Hindlimb muscle (tissue), 1 donor: Measurements from ENCODE around the gene DCUN1D2. TPM values are rescaled to one million over a fixed set of nuclear protein-coding genes. Genes with fewer than 3 reads are reported as not detected.
"Not testable (repeated sequence)": the region's sequence is repeated elsewhere in the genome, so short reads cannot be mapped to it uniquely, and the experiment has no call there.

Experiments used
- DNase-seq: peaks from one replicate; pipeline ENCODE4 v3.0.0-alpha.2; 2013
- polyA plus RNA-seq: library from polyadenylated mRNA; unstranded; fragments of 120-200 nt; gene quantifications from one replicate; pipeline ENCODE4 v1.2.1, GENCODE V29; 2013; ENCODE audit not compliant: insufficient read length

DCUN1D2 gene
- polyA plus RNA-seq, 1 donor, result 19.5 TPM

DNA sequence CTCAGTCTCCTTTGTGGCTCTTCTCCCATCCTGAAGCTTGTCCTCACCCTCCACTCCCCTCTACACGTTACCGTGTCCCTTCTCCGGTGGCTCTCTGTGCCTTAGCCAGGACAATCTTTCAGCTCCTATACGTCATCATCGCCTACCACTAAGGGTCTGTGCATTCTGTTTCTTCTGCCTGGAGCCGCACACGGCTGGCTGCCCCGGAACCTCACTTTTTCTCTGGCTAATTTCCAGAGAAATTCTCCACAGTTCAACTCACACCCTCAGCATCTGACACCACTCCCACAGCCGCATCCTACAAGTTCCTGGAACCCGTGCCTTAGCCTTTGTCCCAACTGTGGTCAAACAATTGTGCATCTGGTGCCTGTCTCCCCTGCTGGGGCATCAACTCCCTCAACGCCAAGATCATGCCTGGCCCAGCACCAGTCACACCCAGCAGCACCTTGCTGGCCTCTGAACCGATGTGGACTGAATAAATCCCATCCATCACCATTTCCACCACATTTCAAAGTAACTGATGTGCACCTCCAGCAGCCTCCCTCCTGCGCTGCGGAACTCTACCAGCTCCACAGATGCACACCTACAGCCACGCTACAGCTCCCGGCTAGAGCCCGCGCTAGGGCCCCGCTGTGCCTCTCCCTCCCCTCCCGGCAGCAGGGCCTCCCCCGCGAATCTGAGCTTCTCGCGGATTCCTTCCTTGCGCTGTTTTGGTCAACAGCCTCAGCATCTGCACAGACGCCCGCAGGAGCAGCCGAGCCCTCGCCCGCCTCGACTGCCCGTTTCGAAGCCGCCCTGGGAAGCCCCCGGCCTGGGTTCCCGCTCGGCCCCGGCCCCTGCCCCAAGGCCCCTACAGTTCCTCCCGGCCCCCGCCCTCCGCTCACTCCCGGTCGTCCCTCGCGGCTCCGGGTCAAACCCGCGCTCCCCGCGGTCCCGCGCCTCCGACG lies 689 bp downstream of the DCUN1D2 start:
- DNase-seq, result peak; percentile 15

DNA sequence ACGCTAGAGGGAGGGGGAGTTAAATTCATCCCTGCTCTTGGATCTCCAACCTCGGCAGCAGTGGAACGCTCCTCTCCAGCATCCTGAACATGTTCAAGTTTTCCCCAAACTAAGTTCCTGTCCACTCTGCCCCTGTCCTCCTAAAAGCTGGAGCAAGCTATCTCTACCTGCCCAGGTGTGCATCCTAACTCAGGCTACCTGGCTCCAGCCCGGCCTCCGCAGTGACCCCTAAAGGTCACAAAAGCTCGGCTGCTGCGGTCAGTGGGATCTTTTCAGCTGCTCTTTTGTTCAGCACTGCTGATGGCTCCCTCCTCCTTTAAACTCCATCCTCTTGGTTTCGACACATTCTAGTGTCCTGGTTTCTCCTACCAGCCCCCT lies 1.4 kb downstream of the DCUN1D2 start:
- DNase-seq, result no peak

DNA sequence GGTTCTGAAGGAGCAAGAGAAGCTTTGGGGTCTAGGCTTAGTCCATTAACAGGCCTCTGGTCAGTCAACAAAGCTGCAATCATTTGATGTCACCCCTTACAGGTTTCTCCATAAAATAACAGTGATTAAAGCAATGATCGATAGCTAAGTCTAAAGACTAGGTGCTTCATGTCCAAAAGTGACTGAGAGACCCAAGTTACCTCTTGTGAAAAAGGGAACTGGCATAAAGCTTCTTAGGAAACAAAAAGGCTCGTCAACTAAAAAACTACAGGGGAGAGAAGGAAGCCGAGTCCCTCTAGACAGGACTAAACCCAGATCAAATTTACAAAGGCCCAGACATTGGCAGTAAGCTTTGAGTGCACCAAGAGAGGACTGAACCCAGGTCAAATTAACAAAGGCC lies 2.2 kb downstream of the DCUN1D2 start:
- DNase-seq, result no peak

DNA sequence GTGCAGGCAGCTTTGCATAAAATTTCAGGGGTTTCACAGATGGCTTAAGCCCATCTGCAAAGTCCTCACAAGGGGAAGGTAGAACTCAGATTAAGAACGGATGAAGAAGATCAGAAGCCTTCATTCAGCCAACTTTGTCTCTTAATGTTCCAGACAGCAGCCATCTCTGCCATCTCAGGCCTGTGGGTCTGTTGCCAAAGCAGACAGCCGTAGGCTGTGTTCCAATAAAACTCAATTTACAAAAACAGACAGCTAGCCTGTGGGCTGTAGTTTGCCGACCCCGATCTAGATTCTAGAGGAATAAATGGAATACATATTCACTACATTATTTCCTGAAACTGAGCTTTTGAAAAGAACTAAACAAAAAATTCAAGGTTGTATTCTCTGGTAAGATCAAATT lies 3.8 kb downstream of the DCUN1D2 start:
- no peak for DNase-seq

DNA sequence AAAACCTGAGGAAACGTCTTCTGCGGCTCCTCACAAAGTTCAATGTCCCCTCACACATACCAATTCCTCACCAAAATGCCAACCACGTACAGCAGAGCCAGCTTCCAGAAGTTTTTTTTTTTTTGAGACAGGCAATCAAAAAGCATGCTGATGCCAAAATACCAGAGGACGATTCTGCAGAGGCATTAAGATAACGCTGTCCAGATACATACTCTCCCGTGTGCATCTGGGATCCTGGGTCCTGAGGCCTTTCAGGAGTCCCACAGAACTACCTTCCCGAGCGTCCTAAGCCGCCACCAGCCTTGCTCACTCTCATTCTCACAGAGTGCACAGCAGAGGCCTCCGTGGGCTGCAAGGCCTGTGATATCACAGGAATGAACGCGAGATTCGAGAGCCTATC lies 5.0 kb downstream of the DCUN1D2 start:
- no peak for DNase-seq

DNA sequence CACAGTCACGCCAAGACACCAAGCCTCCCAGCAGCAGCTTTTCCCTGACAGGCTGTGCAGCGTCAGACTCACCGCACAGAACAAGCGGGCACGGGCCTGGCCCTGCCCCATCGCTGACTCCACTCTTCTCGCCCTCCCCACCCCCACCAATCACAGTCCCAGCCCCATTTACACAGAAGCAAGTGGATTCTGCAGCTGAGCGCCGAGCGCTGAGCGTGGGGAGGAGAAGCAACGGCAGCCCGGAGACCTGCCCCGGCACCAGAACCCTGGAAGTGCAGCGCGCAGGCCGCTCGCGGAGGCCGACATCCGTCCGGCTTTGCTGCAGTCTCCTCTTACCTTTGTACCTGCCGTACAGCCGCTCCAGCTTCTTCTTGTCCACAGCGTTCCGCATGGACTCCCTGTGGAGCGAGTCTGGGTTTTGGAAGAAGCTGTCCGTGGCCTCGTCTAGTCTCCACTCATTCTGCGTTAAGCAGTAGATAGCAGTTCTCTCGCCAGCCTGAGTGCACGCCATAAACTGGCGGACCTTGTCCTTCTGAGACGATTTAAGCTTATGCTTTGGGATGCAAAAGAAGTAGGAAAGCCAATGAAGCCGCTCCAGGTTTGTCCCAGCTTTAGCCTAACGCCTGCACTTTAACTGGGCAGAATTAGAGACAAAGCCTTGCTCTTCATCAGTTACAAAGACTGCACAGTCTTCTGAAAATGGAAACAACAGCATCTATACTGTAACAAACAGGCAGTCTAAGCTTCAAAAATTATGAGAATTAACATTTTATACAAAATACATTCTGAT lies 6.8 kb downstream of the DCUN1D2 start:
- DNase-seq, result no peak

DNA sequence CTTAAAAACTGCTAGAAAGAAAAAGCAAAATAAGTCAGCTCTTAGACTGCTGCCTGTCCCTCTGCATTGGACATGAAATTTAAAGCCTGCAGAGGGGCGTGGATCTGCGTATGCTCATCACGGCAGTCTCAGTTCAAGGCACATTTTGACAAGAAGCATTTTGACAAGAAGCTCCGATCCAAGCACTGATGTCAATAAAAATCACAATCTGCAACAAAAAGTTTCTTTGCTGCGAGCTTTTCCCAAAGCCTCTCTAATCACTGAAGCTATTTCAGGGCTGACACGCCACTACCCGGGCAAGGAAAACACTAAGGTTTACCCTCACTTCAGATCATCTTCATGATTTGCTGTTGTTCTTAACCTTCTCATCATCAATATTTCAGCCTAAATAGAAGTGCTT lies 7.4 kb downstream of the DCUN1D2 start:
- DNase-seq, result no peak

DNA sequence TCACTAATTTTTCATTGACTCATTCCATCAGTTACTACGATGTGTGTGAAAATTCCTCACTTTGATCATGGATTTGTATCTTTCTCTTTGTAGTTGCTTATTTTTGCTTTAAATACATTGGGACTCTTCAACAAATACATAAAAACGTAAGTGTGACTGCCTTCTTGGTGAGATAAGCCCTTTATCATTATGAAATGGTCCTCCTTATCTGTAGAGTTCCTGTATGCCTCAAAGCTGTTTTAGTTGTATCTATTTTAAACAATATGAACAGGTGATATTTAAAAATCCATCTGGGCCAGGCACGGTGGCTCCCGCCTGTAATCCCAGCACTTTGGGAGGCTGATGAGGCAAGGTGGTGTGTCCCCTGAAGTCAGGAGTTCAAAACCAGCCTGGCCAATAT lies 11.3 kb downstream of the DCUN1D2 start:
- DNase-seq, result no peak

DNA sequence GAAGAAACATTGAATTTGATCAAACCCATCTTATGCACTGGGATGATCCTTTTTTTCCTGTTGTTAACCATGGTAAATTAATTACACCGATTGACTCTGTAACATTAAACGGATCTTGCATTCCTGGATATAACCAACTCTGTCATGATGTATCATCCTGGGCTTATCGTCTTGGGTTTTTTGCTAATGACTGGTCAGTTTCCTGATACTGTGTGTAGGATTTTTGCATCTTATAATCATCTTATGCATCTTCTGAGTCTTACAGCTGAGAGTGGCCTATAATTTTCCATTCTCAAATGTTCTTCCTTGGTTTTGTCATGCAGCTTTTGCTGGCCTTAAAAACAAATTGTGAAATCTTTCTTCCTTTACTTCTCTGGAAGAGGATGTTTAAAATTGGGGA lies 12.8 kb downstream of the DCUN1D2 start:
- no peak for DNase-seq

DNA sequence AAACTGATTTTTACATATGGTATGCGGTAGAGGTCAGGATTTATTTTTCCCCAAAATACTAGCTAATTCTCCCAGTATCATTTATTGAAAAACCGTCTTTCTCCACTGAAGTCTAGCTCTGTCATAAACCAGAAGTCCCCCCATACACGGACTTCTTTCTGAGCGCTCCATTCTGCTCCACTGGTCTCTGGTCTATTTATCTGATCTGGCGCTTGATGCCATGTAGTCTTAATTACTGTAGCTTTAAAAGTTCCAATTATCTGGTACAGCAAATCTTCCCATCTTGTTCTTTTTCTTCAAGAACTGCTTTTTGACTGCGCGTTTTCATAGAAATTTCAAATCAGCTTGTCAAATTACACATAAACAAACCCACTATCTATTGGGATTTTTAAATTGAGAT lies 13.7 kb downstream of the DCUN1D2 start:
- DNase-seq, result no peak

DNA sequence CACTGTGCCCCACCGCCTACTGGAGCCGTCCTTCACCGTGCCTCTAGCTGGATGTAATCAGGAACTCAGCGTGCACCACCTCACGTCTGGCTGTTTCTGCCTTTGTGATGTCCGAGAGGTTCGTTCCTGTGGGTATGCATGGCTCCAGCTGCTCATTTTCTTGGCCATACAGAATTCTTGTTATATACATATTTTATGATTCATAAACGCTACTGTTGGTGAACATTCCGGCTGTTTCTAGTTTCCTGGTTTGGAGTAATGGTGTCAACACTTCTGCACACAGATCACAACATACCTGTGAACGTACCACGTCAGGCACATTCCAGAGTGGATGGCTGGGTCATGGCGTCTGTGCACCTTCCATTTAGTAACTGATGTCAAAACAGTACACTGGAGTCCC lies 14.6 kb downstream of the DCUN1D2 start:
- no peak for DNase-seq

DNA sequence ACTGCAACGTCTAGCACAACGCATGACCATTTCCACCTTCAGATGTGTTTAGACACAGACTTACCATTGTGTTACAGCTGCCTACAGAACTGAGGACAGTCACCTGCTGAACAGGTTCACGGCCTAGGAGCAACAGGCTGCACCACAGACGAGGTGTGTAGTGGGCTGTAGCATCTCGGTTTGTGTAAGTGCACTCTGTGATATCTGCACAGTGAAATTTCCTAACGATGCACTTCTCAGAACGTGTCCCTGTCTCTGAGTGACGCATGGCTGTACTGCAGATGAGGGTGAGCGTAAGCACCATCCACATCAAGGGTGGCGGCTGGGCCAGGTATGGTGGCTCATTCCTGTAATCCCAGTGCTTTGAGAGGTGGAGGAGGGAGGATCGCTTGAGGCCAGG lies 15.2 kb downstream of the DCUN1D2 start:
- DNase-seq, result no peak

DNA sequence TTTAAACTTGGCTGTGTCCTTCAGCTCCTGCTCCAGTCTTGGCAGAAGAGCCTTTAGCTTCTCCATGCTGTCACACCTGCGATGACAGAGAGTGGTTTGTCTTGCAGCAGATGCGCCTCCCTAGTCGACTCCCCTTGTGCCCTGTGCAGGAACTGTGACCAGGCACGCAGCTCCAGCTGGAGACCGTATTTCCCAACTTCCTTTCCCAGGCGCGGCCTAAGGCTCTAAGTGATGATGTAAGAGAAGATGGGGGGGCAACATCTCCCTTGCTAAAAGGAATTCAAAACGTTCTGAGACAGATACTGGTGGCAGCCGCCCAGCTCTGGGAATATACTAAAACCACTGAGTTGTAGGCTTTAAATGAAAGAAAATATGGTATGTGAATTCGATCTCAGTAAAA lies 16.3 kb downstream of the DCUN1D2 start:
- no peak for DNase-seq

DNA sequence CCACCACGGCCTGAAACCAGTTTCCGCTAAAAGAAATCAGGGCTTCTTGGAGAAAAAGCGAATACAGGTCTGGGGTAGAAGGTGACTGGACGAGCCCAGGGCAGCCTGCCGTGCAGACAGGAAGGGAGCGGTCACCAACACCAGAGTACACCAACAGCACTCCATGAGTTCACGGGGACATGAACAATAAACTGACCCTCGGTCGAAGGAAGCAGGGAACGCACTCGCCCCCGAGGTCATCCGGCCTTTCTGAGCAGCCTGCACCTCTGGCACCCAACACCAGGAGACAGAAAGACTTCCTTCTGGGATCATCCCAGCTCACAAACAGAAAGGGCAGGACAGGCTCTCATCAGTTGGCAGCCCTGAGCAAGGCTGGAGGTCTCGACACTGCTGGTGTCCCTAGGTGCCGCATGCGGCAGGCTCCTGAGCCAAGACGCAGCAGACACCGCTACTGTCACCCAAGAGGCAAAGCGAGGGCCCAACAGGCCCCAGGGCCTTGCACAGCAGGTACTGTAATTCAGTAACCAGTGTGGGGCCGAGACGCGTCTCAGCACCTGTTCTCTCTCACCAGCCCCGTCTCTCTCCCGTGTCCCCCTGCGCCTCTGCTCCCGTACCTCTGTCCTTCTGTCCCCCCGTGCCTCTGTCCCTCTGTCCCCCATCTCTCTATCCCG lies 18.0 kb downstream of the DCUN1D2 start:
- DNase-seq, result no peak

DNA sequence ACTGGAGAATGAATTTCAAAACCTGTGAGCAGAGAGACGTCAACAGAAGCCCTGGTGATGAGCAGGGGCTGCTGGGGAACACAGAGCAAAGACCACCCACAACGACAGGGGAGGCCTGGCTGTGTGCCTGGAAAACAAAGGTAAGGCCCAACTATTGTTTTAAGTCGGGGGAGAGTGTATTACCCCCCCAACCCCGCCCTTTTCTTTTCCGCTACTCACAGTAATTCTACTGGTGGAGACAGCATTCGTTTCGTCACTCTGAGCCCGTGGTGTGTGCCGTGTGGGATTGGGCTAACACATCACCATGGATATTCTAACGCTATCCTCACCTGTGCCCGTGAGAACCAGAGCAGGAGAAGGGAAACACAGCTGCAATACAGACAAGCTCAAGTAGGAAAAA lies 18.7 kb downstream of the DCUN1D2 start:
- DNase-seq, result no peak

DNA sequence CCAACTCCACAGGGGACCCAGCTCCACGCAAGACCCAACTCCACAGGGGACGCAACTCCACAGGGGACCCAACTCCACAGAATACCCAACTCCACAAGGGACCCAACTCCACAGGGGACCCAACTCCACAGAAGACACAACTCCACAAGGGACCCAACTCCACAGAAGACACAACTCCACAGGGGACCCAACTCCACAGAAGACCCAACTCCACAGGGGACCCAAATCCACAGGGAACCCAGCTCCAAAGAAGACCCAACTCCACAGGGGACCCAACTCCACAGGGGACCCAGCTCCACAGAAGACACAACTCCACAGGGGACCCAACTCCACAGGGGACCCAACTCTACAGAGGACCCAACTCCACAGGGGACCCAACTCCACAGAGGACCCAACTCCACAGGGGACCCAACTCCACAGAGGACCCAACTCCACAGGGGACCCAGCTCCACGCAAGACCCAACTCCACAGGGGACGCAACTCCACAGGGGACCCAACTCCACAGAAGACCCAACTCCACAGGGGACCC lies 19.8 kb downstream of the DCUN1D2 start:
- not testable (repeated sequence) for DNase-seq

DNA sequence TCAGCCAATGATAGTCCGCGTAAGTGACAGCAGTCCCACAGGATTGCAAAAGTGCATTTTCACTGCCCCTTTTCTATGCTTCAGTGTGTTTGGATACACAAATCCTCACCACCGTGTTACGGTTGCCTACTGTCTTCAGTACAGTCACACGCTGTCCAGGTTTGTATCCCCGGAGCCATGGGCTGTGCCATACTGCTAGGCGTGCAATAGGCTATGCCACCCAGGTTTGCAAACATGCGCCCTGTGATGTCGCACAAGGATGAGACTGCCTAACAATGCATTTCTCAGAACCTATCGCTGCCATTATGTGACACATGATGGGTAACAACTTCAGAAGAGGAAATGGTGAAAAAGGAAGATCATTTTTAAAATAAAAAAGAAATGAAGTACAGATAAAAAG lies 20.4 kb downstream of the DCUN1D2 start:
- DNase-seq, result no peak

DNA sequence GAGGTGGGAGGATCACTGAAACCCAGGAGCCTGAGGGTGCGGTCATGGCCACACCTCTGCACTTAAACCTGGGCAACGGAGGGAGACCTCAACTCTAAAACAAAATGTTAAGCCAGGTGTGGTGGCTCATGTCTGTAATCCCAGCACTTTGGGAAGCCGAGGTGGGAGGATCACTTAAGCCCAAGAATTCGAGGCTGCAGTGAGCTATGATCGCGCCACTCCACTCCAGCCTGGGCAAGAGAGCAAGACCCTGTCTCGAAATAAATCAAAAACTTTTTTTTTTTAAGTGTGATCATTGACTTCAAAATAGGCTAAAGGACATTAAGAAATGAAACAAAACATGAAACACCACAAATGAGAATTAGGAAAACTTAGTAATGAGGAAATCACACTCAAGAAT lies 20.9 kb downstream of the DCUN1D2 start:
- no peak for DNase-seq

DNA sequence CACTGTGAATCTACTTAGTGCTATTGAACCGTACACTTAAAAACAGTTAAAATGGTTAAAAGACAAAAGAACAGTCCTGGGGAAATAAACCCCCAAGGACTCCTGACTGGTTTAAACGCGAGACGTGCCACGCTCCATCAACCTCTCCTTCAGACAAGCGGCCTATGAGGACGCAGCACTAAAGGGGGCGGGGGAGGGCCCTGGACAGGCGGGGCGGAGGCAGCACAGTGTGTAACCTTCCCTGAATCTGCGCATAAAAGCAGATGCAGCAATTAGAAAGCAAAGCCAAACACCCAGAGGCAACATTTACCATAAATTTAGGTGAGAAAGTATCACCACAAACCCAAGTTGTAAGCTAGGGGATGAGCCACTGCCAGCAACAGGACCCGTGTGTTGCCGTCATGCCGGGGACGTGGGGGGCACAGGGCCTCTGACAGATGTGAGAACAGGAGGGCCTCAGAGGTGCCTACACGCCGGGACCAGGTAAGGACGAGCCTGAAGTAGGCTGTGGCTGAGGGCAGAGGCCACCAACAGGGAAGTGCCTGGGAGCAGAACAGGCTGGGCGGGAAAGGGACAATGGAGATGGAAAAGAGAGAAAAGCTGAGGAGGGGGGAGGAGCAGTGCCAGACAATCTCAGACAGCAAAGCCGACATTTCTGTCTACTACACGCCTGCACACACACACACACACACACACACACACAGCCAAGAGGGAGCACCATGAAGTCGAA lies 21.9 kb downstream of the DCUN1D2 start:
- no peak for DNase-seq

DNA sequence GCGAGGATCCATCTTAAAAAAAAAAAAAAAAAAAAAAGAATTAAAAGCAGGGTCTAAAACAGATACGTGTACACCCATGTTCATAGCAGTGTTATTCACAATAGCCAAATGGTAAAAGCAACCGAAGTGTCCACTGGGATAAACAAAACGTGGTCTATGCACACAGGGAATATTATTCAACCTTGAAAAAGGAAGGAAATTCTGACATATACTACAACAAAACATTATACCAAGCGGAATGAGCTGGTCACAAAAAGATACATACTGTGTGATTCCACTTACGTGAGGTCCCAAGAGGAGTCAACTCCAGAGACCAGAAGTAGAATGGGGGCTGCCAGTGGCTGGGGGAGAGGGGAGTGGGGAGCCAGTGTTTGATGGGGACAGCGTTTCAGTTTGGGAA lies 22.5 kb downstream of the DCUN1D2 start:
- no peak for DNase-seq

DNA sequence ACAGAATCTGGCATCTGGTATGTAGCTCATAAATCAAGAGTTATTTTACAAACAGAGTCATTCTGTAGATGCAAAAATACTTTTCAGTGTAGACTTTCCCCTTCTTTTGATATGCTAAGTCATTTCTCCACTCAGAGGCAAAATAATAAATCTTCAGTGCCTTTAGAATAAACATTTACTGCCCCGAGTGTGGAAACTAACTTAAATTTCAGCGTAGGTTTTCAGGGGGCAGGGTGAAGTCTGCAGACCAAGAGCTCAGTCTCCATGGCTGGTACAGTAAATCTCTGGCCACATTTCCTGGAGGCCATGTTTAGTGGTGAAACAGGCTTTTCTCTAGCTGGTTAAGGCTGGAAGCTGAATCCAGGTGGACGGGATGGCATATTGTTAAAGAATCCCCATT lies 24.1 kb downstream of the DCUN1D2 start:
- DNase-seq, result no peak

DNA sequence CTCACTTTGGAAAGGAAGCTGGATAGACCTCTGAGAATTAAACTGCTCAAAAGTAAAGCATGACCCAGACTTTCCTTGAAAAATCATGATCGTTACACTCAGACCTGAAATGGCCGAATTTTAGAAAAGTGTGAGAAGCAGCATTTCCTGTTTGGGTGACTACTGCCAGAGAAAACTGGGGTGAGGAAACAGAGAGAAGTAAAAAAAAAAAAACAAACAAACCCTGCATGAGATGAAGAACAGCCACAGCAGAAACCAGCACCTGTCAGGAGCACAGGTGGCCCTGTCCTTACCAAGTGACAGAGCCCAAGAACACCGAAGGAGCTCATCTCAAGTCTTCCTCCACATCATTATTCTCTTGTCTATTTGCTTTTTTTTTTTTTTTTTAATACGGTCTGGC lies 25.2 kb downstream of the DCUN1D2 start:
- DNase-seq, result no peak
